Fibroblast of the aortic adventitia (primary cell): ENCODE results near the gene MOGAT2. TPM values are rescaled to one million over a fixed set of nuclear protein-coding genes. Genes with fewer than 3 reads are reported as not detected.
"Not testable (repeated sequence)": the region's sequence is repeated elsewhere in the genome, so short reads cannot be mapped to it uniquely, and the experiment has no call there.

Experiments used
- DNase-seq: peaks from one replicate; pipeline ENCODE4 v3.0.0-alpha.2; 2010; ENCODE audit warnings: low read depth
- H3K4me3 ChIP-seq: 2 replicates; pipeline ENCODE4 v1.5.1; 2011; ENCODE audit warnings: low read depth, mild to moderate bottlenecking, control low read depth, low read length, moderate library complexity
- CTCF ChIP-seq: IDR thresholded peaks from 2 replicates; pipeline ENCODE4 v1.5.1; 2011; ENCODE audit warnings: mild to moderate bottlenecking, low read length, control low read depth, inconsistent platforms; ENCODE audit not compliant: insufficient read depth
- total RNA-seq: library from RNA; depleted of rRNA; stranded (reverse); fragments of >200 nt; gene quantifications from 2 replicates; pipeline ENCODE4 v1.2.3, GENCODE V29; 2012; ENCODE audit warnings: low replicate concordance

MOGAT2 gene
- total RNA-seq, 1 donor = not detected

- no peak for TF ChIP-seq CTCF
- no peak for DNase-seq
- H3K4me3 ChIP-seq = no peak overlapping the region
Measured at GRCh38 chr11:75679566-75679965, 38.1 kb upstream of the MOGAT2 start.

GRCh38 chr11:75683856-75684255 is 33.8 kb upstream of the MOGAT2 start:
- not testable (repeated sequence) for DNase-seq, H3K4me3 ChIP-seq

- no peak for TF ChIP-seq CTCF
- DNase-seq = no peak
- no peak overlapping the region for H3K4me3 ChIP-seq
Measured at GRCh38 chr11:75689863-75690609, 27.6 kb upstream of the MOGAT2 start.

GRCh38 chr11:75691804-75692203 is 25.8 kb upstream of the MOGAT2 start:
- H3K4me3 ChIP-seq = no peak overlapping the region
- DNase-seq = no peak
- no peak for TF ChIP-seq CTCF

GRCh38 chr11:75697906-75698581 is 19.6 kb upstream of the MOGAT2 start:
- no peak overlapping the region for H3K4me3 ChIP-seq
- no peak for DNase-seq
- no peak for TF ChIP-seq CTCF

GRCh38 chr11:75700940-75701339 is 16.7 kb upstream of the MOGAT2 start:
- DNase-seq = no peak
- TF ChIP-seq CTCF = no peak
- no peak overlapping the region for H3K4me3 ChIP-seq

GRCh38 chr11:75703695-75704237 is 13.9 kb upstream of the MOGAT2 start:
- no peak for TF ChIP-seq CTCF
- no peak for DNase-seq

More at GRCh38 chr11:75703695-75704237, 13.9 kb upstream of the MOGAT2 start:
- no peak overlapping the region for H3K4me3 ChIP-seq
